ENCODE data around the gene RALY. TPM values are rescaled to one million over a fixed set of nuclear protein-coding genes. Genes with fewer than 3 reads are reported as not detected.

The RALY gene
- polyA plus RNA-seq, 1 donor from 2014 or later: 221 TPM

DNA sequence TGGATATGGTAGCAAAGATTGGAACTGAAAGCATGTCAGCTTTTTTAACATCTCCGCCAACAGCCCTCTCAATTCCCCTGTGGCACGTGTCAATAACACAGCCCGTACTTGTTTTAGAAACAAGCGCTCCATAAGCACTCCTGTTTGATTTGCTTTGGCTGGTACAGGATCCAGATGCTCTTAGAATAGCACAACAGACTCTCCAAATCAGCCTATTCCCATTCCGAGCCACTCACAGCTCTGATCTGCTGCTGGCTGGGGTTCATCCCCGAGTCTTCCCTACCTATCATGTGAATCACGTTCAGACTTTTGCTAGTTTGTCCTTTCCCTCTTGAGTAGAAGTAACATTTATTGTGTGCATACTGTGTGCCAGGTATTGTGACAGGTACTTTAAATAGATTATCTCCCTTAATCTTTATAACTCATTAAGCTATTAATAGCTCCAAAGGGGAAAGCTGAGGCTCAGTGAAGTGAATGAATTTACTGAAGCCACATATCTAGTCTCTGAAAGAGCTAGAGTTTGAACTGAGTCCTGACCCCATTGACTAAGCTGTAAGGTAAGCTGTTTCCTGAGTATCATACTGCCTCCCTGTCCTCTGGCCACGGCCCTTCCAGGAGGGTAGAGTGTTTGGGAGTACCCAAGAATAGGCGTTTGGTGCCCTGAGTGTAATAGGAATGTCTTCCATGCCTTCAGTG lies 46.7 kb downstream of the RALY start:
- no peak overlapping the region for H3K4me2 ChIP-seq (ENCODE audit: low read length)
- H3K9me2 ChIP-seq (ENCODE audit: insufficient read depth, low read length): no peaks in the 10 kb centered on the region
- H3K27me3 ChIP-seq (ENCODE audit: insufficient read depth, low read depth, low read length): no peaks in the 10 kb centered on the region
- H3K9me3 ChIP-seq (ENCODE audit: low read length): no peaks in the 10 kb centered on the region
- no peak overlapping the region for H3K4me3 ChIP-seq (ENCODE audit: low read length)
- H4K20me1 ChIP-seq (ENCODE audit: insufficient read depth): no peaks in the 10 kb centered on the region
- no peak overlapping the region for H2AFZ ChIP-seq (ENCODE audit: low read depth, low read length)
- no peak overlapping the region for H3K9ac ChIP-seq (ENCODE audit: low read length)
- H3K36me3 ChIP-seq (ENCODE audit: insufficient read depth, low read length): peaks cover 4% of the 10 kb centered on the region
- TF ChIP-seq EP300 (conservative IDR thresholded peaks at IDR 0.05; ENCODE audit: poor library complexity, severe bottlenecking) (no peak), RAD21 (conservative IDR thresholded peaks at IDR 0.05) (no peak), POLR2AphosphoS5 (IDR thresholded peaks at IDR 0.05) (no peak), MXI1 (conservative IDR thresholded peaks at IDR 0.05; ENCODE audit: poor library complexity, severe bottlenecking) (no peak), SMC3 (conservative IDR thresholded peaks at IDR 0.05; ENCODE audit: poor library complexity) (no peak), TAF1 (IDR thresholded peaks at IDR 0.05; ENCODE audit: low read depth) (no peak), EZH2 (IDR thresholded peaks at IDR 0.05; ENCODE audit: borderline replicate concordance, insufficient read depth, low read length, poor library complexity, severe bottlenecking) (no peak)
- TF ChIP-seq, protein P1, sequence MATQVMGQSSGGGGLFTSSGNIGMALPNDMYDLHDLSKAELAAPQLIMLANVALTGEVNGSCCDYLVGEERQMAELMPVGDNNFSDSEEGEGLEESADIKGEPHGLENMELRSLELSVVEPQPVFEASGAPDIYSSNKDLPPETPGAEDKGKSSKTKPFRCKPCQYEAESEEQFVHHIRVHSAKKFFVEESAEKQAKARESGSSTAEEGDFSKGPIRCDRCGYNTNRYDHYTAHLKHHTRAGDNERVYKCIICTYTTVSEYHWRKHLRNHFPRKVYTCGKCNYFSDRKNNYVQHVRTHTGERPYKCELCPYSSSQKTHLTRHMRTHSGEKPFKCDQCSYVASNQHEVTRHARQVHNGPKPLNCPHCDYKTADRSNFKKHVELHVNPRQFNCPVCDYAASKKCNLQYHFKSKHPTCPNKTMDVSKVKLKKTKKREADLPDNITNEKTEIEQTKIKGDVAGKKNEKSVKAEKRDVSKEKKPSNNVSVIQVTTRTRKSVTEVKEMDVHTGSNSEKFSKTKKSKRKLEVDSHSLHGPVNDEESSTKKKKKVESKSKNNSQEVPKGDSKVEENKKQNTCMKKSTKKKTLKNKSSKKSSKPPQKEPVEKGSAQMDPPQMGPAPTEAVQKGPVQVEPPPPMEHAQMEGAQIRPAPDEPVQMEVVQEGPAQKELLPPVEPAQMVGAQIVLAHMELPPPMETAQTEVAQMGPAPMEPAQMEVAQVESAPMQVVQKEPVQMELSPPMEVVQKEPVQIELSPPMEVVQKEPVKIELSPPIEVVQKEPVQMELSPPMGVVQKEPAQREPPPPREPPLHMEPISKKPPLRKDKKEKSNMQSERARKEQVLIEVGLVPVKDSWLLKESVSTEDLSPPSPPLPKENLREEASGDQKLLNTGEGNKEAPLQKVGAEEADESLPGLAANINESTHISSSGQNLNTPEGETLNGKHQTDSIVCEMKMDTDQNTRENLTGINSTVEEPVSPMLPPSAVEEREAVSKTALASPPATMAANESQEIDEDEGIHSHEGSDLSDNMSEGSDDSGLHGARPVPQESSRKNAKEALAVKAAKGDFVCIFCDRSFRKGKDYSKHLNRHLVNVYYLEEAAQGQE (IDR thresholded peaks at IDR 0.05; ENCODE audit: borderline replicate concordance): no peak
- TF ChIP-seq, protein P2, sequence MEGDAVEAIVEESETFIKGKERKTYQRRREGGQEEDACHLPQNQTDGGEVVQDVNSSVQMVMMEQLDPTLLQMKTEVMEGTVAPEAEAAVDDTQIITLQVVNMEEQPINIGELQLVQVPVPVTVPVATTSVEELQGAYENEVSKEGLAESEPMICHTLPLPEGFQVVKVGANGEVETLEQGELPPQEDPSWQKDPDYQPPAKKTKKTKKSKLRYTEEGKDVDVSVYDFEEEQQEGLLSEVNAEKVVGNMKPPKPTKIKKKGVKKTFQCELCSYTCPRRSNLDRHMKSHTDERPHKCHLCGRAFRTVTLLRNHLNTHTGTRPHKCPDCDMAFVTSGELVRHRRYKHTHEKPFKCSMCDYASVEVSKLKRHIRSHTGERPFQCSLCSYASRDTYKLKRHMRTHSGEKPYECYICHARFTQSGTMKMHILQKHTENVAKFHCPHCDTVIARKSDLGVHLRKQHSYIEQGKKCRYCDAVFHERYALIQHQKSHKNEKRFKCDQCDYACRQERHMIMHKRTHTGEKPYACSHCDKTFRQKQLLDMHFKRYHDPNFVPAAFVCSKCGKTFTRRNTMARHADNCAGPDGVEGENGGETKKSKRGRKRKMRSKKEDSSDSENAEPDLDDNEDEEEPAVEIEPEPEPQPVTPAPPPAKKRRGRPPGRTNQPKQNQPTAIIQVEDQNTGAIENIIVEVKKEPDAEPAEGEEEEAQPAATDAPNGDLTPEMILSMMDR (IDR thresholded peaks at IDR 0.05; ENCODE audit: poor library complexity, severe bottlenecking): no peak
- peaks cover 31% of the 10 kb centered on the region for H3K79me2 ChIP-seq (replicated peaks; ENCODE audit: insufficient read depth, low read length)
- no peak overlapping the region for H3K27ac ChIP-seq (ENCODE audit: low read length)
- H3F3A ChIP-seq (ENCODE audit: insufficient read depth, low read length, poor library complexity, severe bottlenecking): no peaks in the 10 kb centered on the region

DNA sequence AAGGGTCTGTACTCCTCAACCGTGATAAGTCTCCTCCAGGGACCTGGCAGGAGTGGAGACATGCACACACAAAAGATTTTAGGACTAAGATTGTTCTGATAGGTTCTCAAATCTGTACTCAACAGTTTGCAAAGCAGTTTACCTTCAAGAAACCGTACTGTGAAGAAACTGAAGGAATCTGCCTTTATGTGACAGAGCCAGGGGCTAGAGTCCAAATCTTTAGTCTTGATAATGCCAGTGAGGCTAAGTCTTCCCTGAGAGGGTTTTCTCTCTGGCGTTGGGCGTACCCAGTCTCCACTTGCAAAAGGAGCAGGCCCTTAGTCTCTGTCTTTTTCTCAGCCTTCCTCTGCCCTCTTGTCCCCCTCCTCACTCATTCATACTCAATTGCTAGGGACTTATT lies 47.5 kb downstream of the RALY start:
- Histone ChIP-seq H3K4me2 (ENCODE audit: low read length) (no peak overlapping the region), H3K9ac (ENCODE audit: low read length) (no peak overlapping the region), H3K36me3 (ENCODE audit: insufficient read depth, low read length) (peaks cover 4% of the 10 kb centered on the region), H3K9me2 (ENCODE audit: insufficient read depth, low read length) (no peaks in the 10 kb centered on the region), H3K4me3 (ENCODE audit: low read length) (no peak overlapping the region), H3K27me3 (ENCODE audit: insufficient read depth, low read depth, low read length) (no peaks in the 10 kb centered on the region), H4K20me1 (ENCODE audit: insufficient read depth) (no peaks in the 10 kb centered on the region), H3K79me2 (replicated peaks; ENCODE audit: insufficient read depth, low read length) (peaks cover 29% of the 10 kb centered on the region), H3F3A (ENCODE audit: insufficient read depth, low read length, poor library complexity, severe bottlenecking) (no peaks in the 10 kb centered on the region), H3K27ac (ENCODE audit: low read length) (no peak overlapping the region), H2AFZ (ENCODE audit: low read depth, low read length) (no peak overlapping the region), H3K9me3 (ENCODE audit: low read length) (no peaks in the 10 kb centered on the region)
- TF ChIP-seq, protein P2 (IDR thresholded peaks at IDR 0.05; ENCODE audit: poor library complexity, severe bottlenecking): no peak
- TF ChIP-seq TAF1 (IDR thresholded peaks at IDR 0.05; ENCODE audit: low read depth) (no peak), MXI1 (conservative IDR thresholded peaks at IDR 0.05; ENCODE audit: poor library complexity, severe bottlenecking) (no peak), EZH2 (IDR thresholded peaks at IDR 0.05; ENCODE audit: borderline replicate concordance, insufficient read depth, low read length, poor library complexity, severe bottlenecking) (no peak), RAD21 (conservative IDR thresholded peaks at IDR 0.05) (no peak), EP300 (conservative IDR thresholded peaks at IDR 0.05; ENCODE audit: poor library complexity, severe bottlenecking) (no peak)
- TF ChIP-seq, protein P1 (IDR thresholded peaks at IDR 0.05; ENCODE audit: borderline replicate concordance): no peak
